Ascending aorta (tissue), 2 donors: ENCODE results near the gene ANKMY2. TPM values are rescaled to one million over a fixed set of nuclear protein-coding genes. Genes with fewer than 3 reads are reported as not detected.

Experiments used
- DNase-seq, 2 donors: peaks; one replicate each; pipeline ENCODE4 v3.0.0-alpha.2; 2019; ENCODE audit warnings: low spot score in 2 of 2
- H3K27ac ChIP-seq, 2 donors: fragments of 200-600 bp; sonication (generic); one replicate each; pipeline ENCODE4 v1.5.1; 2016 to 2017; ENCODE audit warnings: mild to moderate bottlenecking in 1 of 2
- H3K27me3 ChIP-seq: fragments of 200-600 bp; sonication (generic); one replicate; pipeline ENCODE4 v1.5.1; 2017
- H3K36me3 ChIP-seq, 2 donors: fragments of 200-600 bp; sonication (generic); one replicate each; pipeline ENCODE4 v1.5.1; 2016
- H3K4me1 ChIP-seq, 2 donors: fragments of 200-600 bp; sonication (generic); one replicate each; pipeline ENCODE4 v1.5.1; 2016 to 2017; ENCODE audit warnings: mild to moderate bottlenecking in 1 of 2
- H3K4me3 ChIP-seq, 2 donors: fragments of 200-600 bp; sonication (generic); one replicate each; pipeline ENCODE4 v1.5.1; 2016 to 2017; ENCODE audit warnings: mild to moderate bottlenecking in 1 of 2
- H3K9me3 ChIP-seq, 2 donors: fragments of 200-600 bp; sonication (generic); one replicate each; pipeline ENCODE4 v1.5.1; 2016
- CTCF ChIP-seq, 3 experiments: fragments of 200-600 bp in 2 of 3; fragments of 450-650 bp in 1 of 3; sonication (generic) in 2 of 3; IDR thresholded peaks; one replicate each; pipeline ENCODE4 v1.5.1; 2016 to 2019; ENCODE audit warnings: antibody characterized with exemption in 3 of 3, mild to moderate bottlenecking in 1 of 3, moderate library complexity in 1 of 3
- intact Hi-C: fragments of 100-400 bp; cut with DNase I; formaldehyde crosslinking; loops from one replicate; pipeline ENCODE4 v1.15.1; 2023
- total RNA-seq: library from RNA; depleted of rRNA; stranded (reverse); fragments of >200 nt; gene quantifications from one replicate; pipeline ENCODE4 v1.1.0, GENCODE V29; 2016

Gene ANKMY2
- total RNA-seq, 1 donor from 2014 or later, result 11.2 TPM

GRCh38 chr7:16550671-16551070, 94.9 kb downstream of the ANKMY2 start:
- Histone ChIP-seq H3K4me3 (no peak overlapping the region), H3K27me3 (no peaks in the 10 kb centered on the region), H3K27ac (no peak overlapping the region), H3K4me1 (no peaks in the 10 kb centered on the region), H3K36me3 (no peaks in the 10 kb centered on the region), H3K9me3 (no peaks in the 10 kb centered on the region)
- intact Hi-C loops, result no loop called here
- no peak for TF ChIP-seq CTCF (IDR thresholded peaks at IDR 0.05)
- DNase-seq, result no peak

Other genes starting within 250 kb of the ANKMY2 start
- gene CRPPA, start 224.2 kb downstream of the ANKMY2 start, total RNA-seq, result not detected
- not detected for gene SOSTDC1, start 180.0 kb downstream of the ANKMY2 start, total RNA-seq
- not detected for gene LRRC72, start 118.9 kb downstream of the ANKMY2 start, total RNA-seq
- 18.0 TPM for gene BZW2, start 427 bp upstream of the ANKMY2 start, total RNA-seq
- 4.4 TPM for gene TSPAN13, start 108.0 kb upstream of the ANKMY2 start, total RNA-seq
- not detected for gene AGR2, start 159.2 kb upstream of the ANKMY2 start, total RNA-seq
- gene AGR3, start 236.2 kb upstream of the ANKMY2 start, total RNA-seq, result not detected